GM18499 (cell line): Measurements from ENCODE around the gene NT5DC1.

Source experiments
- ATAC-seq: cut with Tn5 transposase; IDR thresholded peaks from one replicate; pipeline ENCODE4 v1.9.1; 2021; ENCODE audit warnings: moderate number of reproducible peaks; ENCODE audit not compliant: insufficient read depth, unreplicated experiment

NT5DC1 gene

DNA sequence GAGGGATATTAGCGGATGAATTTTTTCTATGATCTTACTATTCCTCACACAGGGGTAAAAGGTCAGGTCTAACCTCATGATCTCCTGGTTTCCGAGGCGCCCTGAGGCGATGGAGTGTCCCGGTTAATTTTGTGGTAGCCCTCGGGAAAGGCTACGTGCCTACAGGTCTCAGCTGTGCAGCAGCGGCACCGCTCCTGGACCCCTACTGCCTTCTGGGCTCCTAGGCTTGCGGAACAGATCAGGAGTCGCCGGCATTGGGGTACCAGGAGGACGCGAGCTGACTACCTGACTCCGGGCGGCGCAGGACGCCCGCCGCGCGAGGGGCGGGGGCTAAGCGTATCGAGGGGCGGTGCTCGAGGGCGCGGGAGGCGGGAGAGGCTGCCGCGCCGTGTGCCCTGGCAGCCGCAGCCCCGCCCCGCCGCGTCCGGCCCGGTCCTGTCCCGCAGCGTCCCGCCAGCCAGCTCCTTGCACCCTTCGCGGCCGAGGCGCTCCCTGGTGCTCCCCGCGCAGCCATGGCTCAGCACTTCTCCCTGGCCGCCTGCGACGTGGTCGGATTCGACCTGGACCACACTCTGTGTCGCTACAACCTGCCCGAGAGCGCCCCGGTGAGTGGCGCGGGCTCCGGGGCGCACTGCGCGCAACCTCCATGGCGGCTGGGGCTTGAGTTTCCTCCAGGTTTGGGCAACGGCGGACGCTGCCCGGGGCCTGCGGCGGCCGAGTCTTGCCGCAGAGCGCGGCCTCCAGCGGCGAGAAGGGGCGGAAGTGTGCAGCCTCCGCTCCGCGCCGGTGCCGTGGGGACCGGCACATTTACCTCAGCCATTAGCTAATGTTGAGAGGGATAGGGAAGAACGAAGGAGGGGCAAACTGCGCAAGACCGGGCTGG, at the start of gene NT5DC1:
Gene NT5DC1 (plus strand): TSS at position 435 of the 883 bp plus-strand sequence. CDS start 78 bp downstream, at position 513.
- ATAC-seq = peak; percentile 64

- ATAC-seq = no peak
These were observed 49.4 kb upstream of the NT5DC1 start for GRCh38 chr6:116051244-116051643.

DNA sequence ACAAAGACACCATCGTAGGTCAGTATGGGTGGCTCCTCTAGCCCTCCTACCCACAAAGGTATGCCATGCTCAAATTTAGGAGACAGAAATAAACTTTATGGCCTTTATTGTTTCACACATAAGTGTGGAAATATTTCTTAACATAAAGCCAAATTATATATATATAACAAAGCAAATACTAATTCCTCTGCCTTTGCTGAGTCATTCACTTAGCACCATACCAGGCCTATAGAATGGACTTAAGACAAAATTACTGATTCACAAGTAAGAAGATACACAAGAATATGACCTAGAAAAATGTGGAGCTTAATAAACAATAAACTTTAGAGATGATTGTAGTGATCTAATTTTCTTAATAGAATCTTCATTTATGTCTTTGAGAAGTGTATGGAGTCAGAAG, 45.1 kb upstream of the NT5DC1 start:
- no peak for ATAC-seq

DNA sequence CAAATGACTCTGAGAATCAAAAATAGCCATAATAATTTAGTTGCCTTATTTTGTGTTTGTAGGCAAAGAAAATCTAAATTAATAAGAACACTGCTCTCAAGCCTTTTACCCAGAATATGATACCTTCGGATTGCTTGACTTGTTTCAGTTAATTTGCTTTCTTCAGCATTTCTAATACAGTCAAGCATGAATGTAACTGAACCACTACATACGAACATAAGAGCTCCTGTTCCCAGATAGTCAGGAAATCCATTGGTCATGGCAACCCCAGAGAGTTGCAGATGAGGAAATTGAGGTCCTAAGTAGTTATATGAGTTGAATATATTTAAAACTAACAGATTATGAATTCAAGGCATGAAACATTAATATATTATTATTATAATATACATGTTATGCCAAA, 42.9 kb upstream of the NT5DC1 start:
- ATAC-seq = no peak

DNA sequence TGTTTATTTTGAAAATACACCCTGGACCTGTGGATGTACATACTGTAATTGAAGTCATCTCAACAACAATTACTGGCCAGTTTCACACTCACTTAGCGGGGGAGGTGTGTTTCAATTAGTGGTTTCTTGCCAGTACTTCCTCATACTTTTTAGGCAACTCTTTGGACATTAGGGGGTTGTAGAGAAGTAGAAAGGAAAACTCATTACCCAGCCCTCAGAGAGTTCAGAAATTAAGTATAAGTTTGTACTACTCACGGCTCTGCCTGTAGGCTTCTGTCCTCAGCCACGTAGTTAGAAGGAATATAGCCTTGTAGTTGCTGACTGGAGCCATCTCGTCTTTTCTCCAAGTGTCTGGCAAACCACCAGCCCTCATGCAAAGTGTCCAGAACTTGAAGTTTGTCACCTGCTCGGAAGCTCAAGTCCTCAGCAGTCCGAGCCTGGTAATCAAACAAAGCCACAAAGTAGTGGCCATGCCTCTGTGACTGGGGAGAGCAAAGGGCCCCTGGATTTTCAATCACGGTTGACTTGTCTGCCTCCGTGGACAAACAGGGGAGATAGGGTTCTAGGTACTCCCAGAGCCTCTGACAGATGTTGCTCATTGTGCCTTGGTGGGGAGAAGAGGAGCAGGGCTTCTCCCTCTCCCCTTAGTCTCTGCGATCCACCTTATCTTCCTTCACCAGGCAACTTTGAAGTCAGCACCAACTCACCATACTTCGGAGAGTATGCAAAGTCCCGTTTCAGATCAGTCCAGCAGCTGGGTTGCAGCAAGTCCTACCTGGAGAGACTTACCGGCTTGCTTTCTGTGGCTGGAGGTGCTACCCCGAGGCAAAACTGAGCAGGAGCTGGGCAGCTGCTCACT, 40.7 kb upstream of the NT5DC1 start:
- peak; percentile 85 for ATAC-seq

DNA sequence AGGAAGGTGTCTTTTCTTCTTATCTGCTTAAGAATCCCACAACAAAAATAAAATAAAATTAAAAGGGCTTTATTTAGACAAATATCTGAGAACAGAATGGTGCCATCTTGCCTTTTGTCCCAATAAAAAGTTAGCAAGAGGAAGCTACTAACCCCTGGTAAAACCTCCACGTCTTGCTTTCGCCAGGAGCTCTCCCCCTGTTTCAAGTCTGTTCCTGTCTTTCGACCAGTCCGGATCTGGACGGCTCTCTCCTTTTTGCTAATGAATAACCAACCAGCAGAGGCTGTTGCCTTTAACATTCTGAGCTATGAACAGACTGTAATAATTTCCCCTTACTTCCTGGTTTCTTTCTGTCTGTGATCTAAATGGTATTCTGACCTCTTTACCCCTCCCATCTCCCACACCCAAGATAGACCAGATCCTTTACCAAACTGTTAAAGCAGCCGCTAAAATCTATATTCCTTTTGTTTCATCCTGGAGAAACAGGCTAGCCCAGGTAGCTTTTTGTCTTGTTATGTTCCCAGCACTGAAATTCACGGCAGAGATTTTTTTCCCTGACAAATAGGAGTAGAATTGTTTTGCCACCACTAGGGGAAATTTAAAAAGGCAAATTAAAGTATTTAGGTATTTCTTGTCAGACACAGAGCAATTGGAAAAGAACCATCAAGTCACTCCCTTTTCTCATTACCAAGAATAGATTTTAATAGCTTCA, 39.9 kb upstream of the NT5DC1 start, which contains the start of gene FRK:
Gene FRK (minus strand): TSS at position 320 of the 712 bp plus-strand sequence. CDS start 580 bp downstream, outside the sequence.
- no peak for ATAC-seq

DNA sequence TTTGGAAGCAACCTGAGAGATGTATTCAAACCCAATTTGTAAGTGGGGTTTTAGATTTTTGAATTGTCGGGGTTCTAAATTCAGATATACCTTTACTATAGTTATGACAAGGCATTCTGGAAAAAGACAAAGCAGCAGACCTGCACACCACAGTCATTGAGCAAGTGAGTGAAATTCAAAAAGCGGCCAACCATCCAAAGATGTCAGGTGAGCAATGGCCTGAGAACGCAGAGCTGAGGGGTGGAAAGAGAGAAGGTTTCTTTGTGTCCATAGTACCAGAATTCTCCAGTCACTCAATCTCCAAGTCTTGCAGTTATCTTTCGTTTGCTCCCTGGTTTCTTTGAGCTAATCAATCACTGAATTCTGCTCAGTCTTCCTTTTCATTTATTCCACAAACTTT, 38.2 kb upstream of the NT5DC1 start:
- ATAC-seq = no peak

- no peak for ATAC-seq
These were observed 36.0 kb upstream of the NT5DC1 start for GRCh38 chr6:116064666-116065065.

DNA sequence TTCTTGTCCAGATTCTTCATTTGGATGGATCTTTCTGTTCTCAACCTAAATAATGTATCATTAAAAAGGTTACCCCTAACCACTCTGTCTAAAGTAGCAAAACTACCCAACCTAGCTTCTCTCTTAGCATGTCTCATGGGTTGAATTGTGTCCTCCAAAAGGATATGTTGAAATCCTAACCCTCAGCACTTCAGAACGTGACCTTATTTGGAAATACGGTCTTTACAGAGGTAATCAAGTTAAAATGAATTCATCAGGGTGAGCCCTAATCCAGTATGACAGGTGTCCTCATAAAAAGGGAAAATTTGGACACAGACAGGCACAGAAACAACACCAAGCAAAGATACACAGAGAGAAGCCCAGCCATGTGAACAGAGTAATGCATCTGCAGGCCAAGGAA, 33.9 kb upstream of the NT5DC1 start:
- no peak for ATAC-seq

DNA sequence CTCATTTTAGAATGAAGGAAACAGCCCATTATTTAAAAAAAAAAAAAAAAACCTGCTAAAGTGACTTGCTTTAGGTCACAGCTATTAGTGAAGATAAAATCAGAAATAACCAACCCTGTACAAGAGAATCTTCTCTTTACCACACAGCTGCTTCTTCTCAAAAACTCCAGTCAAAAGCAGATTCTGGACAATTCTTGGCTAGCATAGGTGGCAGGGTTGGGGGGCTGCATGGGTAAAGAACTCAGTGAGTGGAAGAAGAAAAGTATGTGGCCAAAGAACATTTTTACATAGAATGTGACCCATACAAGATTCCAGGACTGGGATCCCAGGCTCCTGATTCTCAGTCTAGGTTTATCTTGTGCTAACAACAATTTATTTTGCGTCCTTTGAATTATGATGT, 30.6 kb upstream of the NT5DC1 start:
- no peak for ATAC-seq

DNA sequence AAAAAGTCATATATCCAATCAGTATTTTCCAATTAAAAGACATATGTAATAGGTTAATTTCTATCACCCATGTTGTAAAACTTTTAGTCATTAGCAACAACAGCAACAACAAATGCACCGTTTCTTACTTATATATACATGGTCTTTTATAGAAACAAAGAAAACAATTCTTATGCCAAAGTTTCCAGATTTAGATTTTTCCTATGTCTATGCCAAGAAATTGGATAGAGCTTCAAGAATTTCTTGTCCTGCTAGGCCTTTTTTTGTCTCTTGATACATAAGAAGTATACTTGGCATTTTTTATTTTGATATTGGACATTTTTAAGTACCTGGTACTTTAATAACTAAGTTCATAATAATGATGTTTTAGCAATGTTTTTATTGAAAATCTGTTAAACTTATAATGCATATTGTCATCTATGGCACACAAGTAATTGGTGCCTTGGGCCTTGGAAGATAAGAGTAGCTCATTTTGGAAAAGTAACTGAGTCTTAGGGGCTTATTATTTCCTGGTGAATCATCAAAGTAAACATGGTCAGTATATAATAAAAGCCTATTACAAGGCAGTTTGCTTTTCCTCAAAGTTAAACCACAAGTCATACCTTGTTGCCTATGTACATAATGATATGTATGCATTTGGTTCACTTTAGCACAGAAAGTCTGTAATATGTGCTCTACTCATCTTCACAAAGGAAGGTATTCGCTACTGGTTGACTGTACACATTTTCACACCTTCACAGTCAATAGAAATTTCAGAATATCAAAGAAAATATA, 29.9 kb upstream of the NT5DC1 start:
- no peak for ATAC-seq

- no peak for ATAC-seq
These were observed 28.3 kb upstream of the NT5DC1 start for GRCh38 chr6:116072368-116072767.

DNA sequence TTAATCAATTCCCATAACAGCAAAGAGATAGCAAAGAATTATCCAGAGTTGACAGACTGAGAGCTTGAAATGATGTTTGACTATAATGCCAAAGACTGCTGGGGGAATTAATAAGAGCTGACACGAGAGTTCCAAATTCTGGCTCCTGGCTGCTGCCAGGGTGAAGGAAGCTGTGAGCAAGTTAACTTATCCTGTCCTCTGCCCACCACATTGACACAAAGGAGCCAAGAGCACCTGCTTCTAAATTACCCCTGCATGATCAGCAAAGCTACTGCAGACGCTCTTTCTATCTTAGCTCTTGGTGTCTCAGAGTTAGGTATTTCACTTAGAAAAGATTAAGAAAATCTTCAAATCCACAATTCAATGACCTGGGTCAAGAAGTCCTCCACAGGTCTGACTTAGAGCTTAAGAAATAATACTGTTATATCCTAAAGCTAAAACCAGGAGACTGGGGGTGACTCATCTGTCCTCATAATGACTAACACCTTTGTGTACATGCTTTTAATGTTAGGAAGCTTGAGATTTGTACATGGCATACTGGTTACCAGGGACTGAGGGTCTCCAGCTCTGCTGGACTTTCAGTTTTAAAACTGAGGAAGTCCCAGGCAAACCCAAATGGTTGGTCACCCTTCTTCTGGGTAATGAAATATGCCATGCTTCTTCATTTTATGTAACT, 26.8 kb upstream of the NT5DC1 start:
- ATAC-seq = no peak

GRCh38 chr6:116074732-116075390, 25.8 kb upstream of the NT5DC1 start:
- ATAC-seq = no peak

DNA sequence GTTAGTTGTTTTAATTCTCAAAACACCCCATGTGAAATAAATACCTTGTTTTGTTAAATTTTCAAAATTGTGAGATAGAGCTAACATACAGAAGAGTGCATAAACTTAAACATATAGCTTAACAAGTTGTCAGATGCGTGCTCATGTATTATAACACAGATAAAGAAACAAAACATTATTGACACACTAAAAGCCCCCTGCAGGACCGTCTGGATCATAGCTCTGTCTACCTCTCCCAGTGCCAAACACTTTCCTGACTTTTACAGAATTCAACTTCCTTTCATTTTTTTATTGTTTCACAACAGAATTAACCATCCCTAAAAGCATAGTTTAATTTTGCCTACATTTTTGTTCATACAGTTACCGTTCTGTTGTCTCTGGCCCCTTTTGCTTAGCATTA, 22.1 kb upstream of the NT5DC1 start:
- no peak for ATAC-seq

DNA sequence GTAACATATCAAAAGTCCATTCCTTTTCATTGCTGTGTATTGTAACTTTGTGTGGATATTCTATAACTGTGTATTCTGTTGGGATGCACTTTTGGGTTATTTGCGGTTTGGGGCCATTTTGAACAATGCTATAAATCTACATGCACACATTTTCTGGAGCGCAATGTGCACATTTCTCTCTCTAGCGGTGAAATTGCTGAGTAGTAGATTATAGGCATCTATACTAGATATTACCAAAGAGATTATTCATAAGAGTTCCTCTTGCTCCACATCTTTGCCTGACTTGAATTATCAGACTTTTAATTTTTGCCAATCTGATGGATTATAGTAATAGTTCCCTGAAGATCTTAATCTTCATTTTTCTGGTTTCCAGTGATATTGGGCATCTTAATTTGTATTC, 21.7 kb upstream of the NT5DC1 start:
- ATAC-seq = no peak

DNA sequence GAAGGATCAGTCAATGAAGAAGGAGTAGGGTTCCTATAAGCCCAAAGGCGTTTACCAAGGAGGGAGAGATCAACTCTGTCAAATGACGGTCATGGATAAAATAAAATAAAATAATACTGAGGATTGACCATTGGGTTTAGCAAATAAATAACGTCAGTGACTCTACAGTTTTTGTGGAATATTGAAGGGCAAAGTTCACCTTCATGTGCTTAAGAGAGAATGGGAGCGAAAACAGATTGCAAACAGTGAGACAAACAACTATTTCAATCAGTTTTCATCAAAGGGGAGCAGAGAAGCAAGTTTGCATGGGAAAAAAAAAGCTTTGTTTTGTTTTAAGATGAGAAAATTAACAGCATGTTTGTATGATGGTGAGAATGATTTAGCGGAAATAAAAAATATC, 17.6 kb upstream of the NT5DC1 start:
- ATAC-seq = no peak

GRCh38 chr6:116084284-116084683, 16.4 kb upstream of the NT5DC1 start:
- no peak for ATAC-seq
